ENCODE measurements around the gene GPC5. TPM values are rescaled to one million over a fixed set of nuclear protein-coding genes. Genes with fewer than 3 reads are reported as not detected.

Gene GPC5
- total and polyA plus RNA-seq, 9 donors: 0.10 to 1.5 (median 0.38) TPM

- H3K4me3 ChIP-seq: no peak overlapping the region
- TF ChIP-seq POLR2A (IDR thresholded peaks at IDR 0.05): no peak
- no peak for TF ChIP-seq EP300 (IDR thresholded peaks at IDR 0.05)
- no peak for TF ChIP-seq CTCF (IDR thresholded peaks at IDR 0.05)
- H3K4me1 ChIP-seq (ENCODE audit: insufficient read depth): peaks cover 2% of the 10 kb centered on the region
- H3K27me3 ChIP-seq: no peaks in the 10 kb centered on the region
- intact Hi-C loops (cut with DNase I): no loop called here
- WGBS, 3 donors: 32 to 51% (median 45%) methylated on average over 3 of the region's 3 CpGs
- no peaks in the 10 kb centered on the region for H3K9me3 ChIP-seq
- H3K36me3 ChIP-seq: no peaks in the 10 kb centered on the region
- H3K27ac ChIP-seq: no peak overlapping the region
- DNase-seq: no peak
Measured at GRCh38 chr13:92829930-92830329, 1431.5 kb downstream of the GPC5 start.

GRCh38 chr13:92830821-92831220 is 1432.4 kb downstream of the GPC5 start:
- no peaks in the 10 kb centered on the region for H3K36me3 ChIP-seq
- peaks cover 2% of the 10 kb centered on the region for H3K4me1 ChIP-seq (ENCODE audit: insufficient read depth)
- DNase-seq: no peak
- intact Hi-C loops (cut with DNase I): no loop called here
- no peak overlapping the region for H3K27ac ChIP-seq
- no peaks in the 10 kb centered on the region for H3K9me3 ChIP-seq
- TF ChIP-seq POLR2A (IDR thresholded peaks at IDR 0.05) (no peak), CTCF (IDR thresholded peaks at IDR 0.05) (no peak)
- no peaks in the 10 kb centered on the region for H3K27me3 ChIP-seq
- H3K4me3 ChIP-seq: no peak overlapping the region
- WGBS, 3 donors: 80 to 93% (median 92%) methylated on average over 3 of the region's 3 CpGs

GRCh38 chr13:92833071-92833470 is 1434.7 kb downstream of the GPC5 start:
- no peaks in the 10 kb centered on the region for H3K36me3 ChIP-seq
- H3K27ac ChIP-seq: no peak overlapping the region
- intact Hi-C loops (cut with DNase I): no loop called here
- no peaks in the 10 kb centered on the region for H3K27me3 ChIP-seq
- no peak for DNase-seq
- no peaks in the 10 kb centered on the region for H3K4me1 ChIP-seq (ENCODE audit: insufficient read depth)
- WGBS, 3 donors: 85 to 96% (median 88%) methylated on average over 1 of the region's 1 CpG
- TF ChIP-seq EP300 (IDR thresholded peaks at IDR 0.05) (no peak), CTCF (IDR thresholded peaks at IDR 0.05) (no peak), POLR2A (IDR thresholded peaks at IDR 0.05) (no peak)
- H3K4me3 ChIP-seq: no peak overlapping the region
- no peaks in the 10 kb centered on the region for H3K9me3 ChIP-seq

GRCh38 chr13:92836171-92836570 is 1437.8 kb downstream of the GPC5 start:
- Histone ChIP-seq H3K27me3 (no peaks in the 10 kb centered on the region), H3K36me3 (no peaks in the 10 kb centered on the region), H3K4me3 (no peak overlapping the region), H3K27ac (no peak overlapping the region), H3K9me3 (no peaks in the 10 kb centered on the region), H3K4me1 (ENCODE audit: insufficient read depth) (no peaks in the 10 kb centered on the region)
- no peak for TF ChIP-seq EP300 (IDR thresholded peaks at IDR 0.05)
- no peak for TF ChIP-seq CTCF (IDR thresholded peaks at IDR 0.05)
- TF ChIP-seq POLR2A (IDR thresholded peaks at IDR 0.05): no peak
- intact Hi-C loops (cut with DNase I): no loop called here
- no peak for DNase-seq

- Histone ChIP-seq H3K36me3 (no peaks in the 10 kb centered on the region), H3K9me3 (no peaks in the 10 kb centered on the region), H3K4me1 (ENCODE audit: insufficient read depth) (no peaks in the 10 kb centered on the region), H3K27me3 (no peaks in the 10 kb centered on the region), H3K4me3 (no peak overlapping the region), H3K27ac (no peak overlapping the region)
- DNase-seq: no peak
- intact Hi-C loops (cut with DNase I): no loop called here
- WGBS, 3 donors: 76 to 89% (median 85%) methylated on average over 3 of the region's 3 CpGs
- no peak for TF ChIP-seq CTCF (IDR thresholded peaks at IDR 0.05)
- no peak for TF ChIP-seq POLR2A (IDR thresholded peaks at IDR 0.05)
- TF ChIP-seq EP300 (IDR thresholded peaks at IDR 0.05): no peak
Measured at GRCh38 chr13:92838786-92839185, 1440.4 kb downstream of the GPC5 start.

All from ovary (tissue), 9 donors.